NCI-H2029 treated with DMSO at 0.1 percent for 48 hours (cell line): ENCODE results near the gene NAXE.
"Not testable (repeated sequence)": the region's sequence is repeated elsewhere in the genome, so short reads cannot be mapped to it uniquely, and the experiment has no call there.

Experiments
- DNase-seq: peaks from one replicate; lab custom pipeline; 2025; lab: John Stamatoyannopoulos, UW

Gene NAXE

GRCh38 chr1:156593661-156593989 lies 2.0 kb downstream of the NAXE start:
- DNase-seq: no peak

DNA sequence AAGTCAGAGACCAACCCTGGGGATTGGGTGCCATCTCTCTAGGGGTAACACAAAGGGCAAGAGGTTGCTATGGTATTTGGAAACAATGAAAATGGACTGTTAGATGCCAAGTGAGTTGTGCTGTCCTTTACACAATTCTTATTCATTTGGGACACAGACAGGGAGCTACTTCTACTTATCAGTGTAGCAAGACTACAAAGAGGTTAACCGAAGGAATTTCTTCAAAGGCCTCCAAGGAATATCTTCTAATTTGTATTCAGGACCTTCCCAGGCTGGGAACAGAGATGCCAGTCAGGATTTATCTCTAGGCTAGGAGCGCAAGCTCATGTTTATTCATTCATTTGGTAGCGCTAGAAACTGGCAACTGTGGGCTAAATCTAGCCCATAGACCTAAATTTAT lies 2.6 kb downstream of the NAXE start:
- no peak for DNase-seq

DNA sequence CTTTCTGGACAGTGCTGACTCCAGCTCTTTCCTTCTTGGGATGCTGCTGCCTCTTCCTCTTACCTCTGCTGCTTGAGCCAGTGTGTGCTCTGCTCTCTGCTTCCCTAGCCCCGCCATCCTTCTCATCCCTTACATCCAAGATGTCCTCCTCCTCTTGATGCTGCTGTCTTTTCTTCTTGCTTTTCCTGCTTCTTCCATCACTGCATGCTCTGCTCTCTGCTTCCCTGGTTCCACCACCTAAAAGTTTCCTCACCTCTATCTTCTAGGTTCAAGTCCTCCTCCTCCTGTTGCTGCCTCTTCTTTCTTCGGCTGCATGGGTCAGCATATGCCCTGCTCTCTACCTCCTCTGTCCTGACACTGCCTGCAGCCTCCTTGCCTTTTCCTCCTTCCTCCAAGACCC lies 3.4 kb downstream of the NAXE start:
- DNase-seq: no peak

- no peak for DNase-seq
Observed at GRCh38 chr1:156596426-156596825, 4.8 kb downstream of the NAXE start.

DNA sequence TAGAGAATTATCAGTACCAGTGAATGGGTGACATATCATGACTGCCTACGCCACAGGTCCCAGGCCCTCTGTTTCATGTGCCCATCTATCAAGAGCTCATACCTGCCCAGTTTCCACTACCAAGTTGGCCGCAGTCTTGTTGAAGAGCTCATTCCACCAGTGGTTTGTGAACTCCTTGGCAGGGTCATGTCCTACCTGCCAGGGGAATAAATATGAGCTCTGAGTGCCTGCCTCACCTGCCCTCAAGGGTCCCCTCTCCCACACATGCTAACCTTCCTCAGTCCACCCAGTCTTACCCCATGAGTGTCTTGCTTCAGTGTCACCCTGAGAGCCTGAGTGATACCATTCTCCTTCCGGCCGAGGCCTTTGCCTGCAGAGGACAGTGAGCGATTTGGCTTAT lies 6.5 kb downstream of the NAXE start:
- no peak for DNase-seq

GRCh38 chr1:156598731-156599432 lies 7.3 kb downstream of the NAXE start:
- DNase-seq: no peak

GRCh38 chr1:156599811-156600210 lies 8.2 kb downstream of the NAXE start:
- DNase-seq: no peak

DNA sequence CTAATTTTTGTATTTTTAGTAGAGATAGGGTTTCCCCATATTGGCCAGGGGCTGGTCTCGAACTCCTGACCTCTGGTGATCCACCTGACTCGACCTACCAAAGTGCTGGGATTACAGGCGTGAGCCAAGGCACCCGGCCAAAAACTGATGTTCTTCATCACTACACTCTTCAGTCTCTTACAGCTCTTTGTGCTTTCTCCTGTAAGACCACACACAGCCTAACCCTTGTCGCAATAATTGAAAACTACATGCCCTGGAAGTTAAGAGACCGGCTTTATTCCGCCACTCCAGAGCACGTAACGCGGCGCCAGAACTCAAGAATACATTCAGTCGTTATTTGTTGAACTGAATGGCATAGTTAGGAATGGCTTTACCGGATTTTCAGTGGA lies 9.2 kb downstream of the NAXE start:
- DNase-seq: peak; percentile 23

DNA sequence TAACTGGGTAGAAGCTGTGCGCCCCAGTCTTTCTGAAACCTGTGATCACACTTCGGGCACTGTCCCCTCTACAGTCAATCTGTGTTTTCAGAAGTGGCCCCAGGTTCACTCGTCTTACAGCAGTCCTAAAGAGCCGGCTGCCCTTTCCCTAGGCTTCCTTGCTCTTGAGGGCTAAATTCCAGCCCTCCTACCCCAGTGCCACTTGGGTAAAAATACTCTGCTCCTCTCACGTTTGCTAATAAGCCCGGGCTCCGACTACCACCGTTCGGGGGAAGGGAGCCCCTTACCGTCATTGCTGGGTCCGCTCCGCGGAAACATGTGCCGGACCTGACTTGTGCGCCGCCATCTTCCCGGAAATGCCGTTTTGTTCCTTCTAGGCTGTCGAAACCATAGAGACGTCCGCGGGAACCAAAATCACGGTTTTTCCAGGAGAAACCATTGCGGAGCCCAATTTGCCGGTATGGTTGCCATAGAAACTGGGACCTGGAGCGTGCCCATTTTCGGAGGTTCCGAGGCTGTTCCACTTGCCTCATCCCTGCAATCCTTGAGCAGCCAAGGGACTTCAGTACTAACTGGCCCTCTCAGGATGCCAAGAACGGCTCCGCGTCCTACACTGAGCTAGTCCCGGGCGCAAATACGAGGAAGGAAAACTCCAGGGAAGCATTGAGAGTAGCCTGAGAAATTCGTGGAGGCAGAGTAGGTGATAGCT lies 9.7 kb downstream of the NAXE start, which contains the start of gene GPATCH4:
Gene GPATCH4, minus strand, starts transcription at position 358 of the 709 bp plus-strand sequence.
- DNase-seq: peak; percentile 60

GRCh38 chr1:156601892-156602291 lies 10.3 kb downstream of the NAXE start:
- DNase-seq: no peak

DNA sequence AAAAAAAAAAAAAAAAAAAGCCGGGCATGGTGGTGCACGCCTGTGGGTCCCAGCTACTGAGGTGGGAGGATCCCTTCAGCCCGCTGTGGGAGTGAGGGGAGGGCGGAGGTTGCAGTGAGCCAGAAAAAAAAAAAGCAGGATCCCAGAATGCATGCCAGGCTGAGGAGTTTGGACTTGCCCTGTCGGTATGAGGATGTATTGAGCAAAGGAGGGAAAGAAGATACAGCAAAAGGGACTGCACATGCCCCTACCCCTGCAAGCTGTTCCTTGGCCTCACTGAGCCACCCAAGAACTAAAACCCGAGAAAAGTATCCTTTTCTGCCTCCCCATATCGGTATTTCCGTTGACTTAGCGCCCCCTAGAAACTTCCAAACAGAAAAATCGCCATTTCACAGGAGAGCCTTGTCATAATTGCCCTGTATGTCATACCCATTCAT lies 11.0 kb downstream of the NAXE start:
- no peak for DNase-seq

DNA sequence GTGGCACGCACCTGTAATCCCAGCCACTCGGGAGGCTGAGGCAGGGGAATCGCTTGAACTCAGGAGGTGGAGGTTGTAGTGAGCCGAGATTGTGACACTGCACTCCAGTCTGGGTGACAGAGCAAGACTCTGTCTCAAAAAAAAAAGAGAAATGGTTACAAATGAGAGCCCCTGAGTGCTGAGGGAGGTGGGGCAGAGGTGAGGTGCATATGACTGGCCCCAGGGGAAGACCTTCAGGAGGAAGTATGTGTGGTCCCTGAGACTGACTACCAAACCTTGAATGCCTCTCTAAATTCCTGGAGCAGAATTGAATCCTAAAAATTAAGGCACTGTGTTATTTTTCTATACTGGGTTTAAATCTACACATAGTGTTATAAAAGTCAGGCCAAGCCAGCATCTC lies 15.8 kb downstream of the NAXE start:
- not testable (repeated sequence) for DNase-seq

- peak; percentile 63 for DNase-seq
Observed at GRCh38 chr1:156608036-156608674, 16.6 kb downstream of the NAXE start.

DNA sequence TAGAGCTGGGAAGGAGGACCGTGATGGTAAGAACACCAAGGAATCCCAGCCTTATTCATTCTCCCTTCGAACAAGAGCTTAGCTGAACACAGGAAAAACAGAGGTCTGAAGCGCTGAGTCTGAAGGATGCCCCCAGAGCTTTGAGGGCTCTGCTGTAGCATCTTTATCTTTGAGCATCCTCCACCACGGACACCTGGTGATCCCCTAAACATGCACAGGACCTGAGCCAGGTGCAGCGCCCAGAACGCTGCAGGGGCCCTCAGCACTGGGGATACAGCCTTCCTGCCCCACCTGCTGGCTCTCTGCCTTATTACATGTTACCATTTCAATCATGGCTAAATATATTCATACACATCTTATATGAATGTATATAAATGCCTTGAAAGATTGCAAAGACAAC lies 17.4 kb downstream of the NAXE start:
- DNase-seq: no peak

DNA sequence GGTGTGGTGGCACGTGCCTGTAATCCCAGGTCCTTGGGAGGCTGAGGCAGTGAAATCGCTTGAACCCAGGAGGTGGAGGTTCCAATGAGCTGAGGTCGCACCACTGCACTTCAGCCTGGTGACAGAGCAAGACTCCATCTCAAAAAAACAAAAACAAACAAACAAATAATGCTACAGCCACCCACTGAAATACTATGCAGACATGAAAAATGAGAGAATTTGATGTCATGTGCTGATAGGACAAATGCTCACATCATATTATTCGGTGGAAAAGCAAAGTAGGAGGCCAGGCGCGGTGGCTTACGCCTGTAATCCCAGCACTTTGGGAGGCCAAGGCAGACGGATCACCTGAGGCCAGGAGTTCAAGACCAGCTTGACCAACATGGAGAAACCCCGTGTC lies 18.5 kb downstream of the NAXE start:
- not testable (repeated sequence) for DNase-seq

- DNase-seq: no peak
Observed at GRCh38 chr1:156612666-156613065, 21.1 kb downstream of the NAXE start.

- DNase-seq: no peak
Observed at GRCh38 chr1:156615946-156616345, 24.4 kb downstream of the NAXE start.

DNA sequence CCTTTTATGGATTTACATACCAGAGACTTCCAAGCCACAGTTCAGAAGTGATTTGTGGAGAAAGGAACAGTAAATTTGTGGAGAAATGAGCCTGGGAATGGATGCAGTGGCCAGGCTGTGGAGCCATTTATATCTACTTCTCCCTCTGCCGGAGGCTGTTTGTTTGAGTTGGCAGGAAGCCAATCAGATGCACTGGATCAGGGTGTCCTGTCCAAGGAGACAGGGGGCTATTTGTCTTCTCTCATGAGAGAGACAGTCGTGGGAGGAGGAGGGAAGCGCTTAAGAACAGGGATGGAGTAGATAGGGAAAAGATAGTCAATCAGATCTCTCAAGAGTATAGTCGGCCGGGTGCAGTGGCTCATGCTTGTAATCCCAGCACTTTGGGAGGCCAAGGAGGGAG lies 24.9 kb downstream of the NAXE start:
- peak; percentile 16 for DNase-seq

- DNase-seq: no peak
Observed at GRCh38 chr1:156618853-156619581, 27.4 kb downstream of the NAXE start, which contains the start of gene HAPLN2. HAPLN2 (plus strand) TSS chr1:156619415; CDS start chr1:156623491, 4,076 bp downstream.

DNA sequence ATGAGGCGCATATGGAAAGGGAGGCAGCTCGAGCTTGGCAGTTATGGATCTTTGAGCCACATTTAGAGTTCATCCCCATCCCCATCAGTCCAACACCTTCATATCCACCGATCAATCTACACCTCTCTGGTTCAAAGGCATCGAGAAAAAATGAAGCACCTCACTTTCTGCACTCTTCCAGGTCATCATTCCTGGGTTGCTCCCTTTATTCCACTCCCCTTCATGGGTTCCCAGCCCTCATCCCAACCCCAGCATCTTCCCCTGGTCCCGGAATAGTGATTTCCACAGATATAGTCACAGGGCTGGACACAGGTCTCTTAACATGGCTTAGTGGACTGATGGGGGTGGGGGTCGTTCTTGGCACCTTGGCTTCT lies 28.0 kb downstream of the NAXE start:
- no peak for DNase-seq

GRCh38 chr1:156622581-156623297 lies 31.2 kb downstream of the NAXE start:
- DNase-seq: no peak
